Caco-2 (cell line): ENCODE results near the gene HECTD3. TPM values are rescaled to one million over a fixed set of nuclear protein-coding genes. Genes with fewer than 3 reads are reported as not detected.

Experiments
- BruUV-seq: library from RNA; stranded (reverse); fragments of 400-500 nt; replicated peaks from 2 replicates; lab custom pipeline; 2021; lab: Mats Ljungman, UMichigan
- CTCF ChIA-PET: fragments of 300-600 bp; sonication (Branson Sonifier 250); formaldehyde crosslinking; loops from one replicate; lab custom pipeline; 2022; ENCODE audit warnings: antibody characterized with exemption; lab: Charles Lee
- POLR2A ChIA-PET: fragments of 300-600 bp; sonication (Branson Sonifier 250); formaldehyde crosslinking; loops from one replicate; lab custom pipeline; 2022; ENCODE audit warnings: antibody characterized with exemption; lab: Charles Lee
- DNase-seq, 2 experiments: peaks; one replicate each; pipeline versions ENCODE4 v3.0.0 to v3.0.0-alpha.2; 2020 to 2022
- H3K27me3 ChIP-seq: replicated peaks from 2 replicates; pipeline ENCODE4 v1.6.0; 2011; ENCODE audit warnings: low read length; ENCODE audit not compliant: control insufficient read depth, insufficient read depth
- H3K36me3 ChIP-seq: 2 replicates; pipeline ENCODE4 v1.5.1; 2011; ENCODE audit warnings: low read length; ENCODE audit not compliant: control insufficient read depth, insufficient read depth
- H3K4me1 ChIP-seq: fragments of 250-450 bp; sonication (Bioruptor Pico); 2 replicates; pipeline ENCODE4 v1.5.1; 2020; ENCODE audit warnings: mild to moderate bottlenecking
- H3K4me3 ChIP-seq: 2 replicates; pipeline ENCODE4 v1.5.1; 2011; ENCODE audit warnings: low read depth, mild to moderate bottlenecking, control low read depth, low read length
- H3K9me3 ChIP-seq: fragments of 250-450 bp; sonication (Bioruptor Pico); 2 replicates; pipeline ENCODE4 v1.5.1; 2020; ENCODE audit warnings: mild to moderate bottlenecking, moderate library complexity
- H3K27ac Mint-ChIP-seq: one replicate; pipeline ENCODE4 v1.8.0; 2022; ENCODE audit warnings: mixed read lengths; ENCODE audit not compliant: unreplicated experiment
- H3K27me3 Mint-ChIP-seq: one replicate; pipeline ENCODE4 v1.8.0; 2022; ENCODE audit warnings: mixed read lengths; ENCODE audit not compliant: insufficient read depth, unreplicated experiment
- H3K36me3 Mint-ChIP-seq: one replicate; pipeline ENCODE4 v1.8.0; 2022; ENCODE audit warnings: mild to moderate bottlenecking, mixed read lengths; ENCODE audit not compliant: insufficient read depth, unreplicated experiment
- H3K4me1 Mint-ChIP-seq: one replicate; pipeline ENCODE4 v1.8.0; 2022; ENCODE audit warnings: low read depth, mixed read lengths; ENCODE audit not compliant: unreplicated experiment
- H3K4me3 Mint-ChIP-seq: one replicate; pipeline ENCODE4 v1.8.0; 2022; ENCODE audit warnings: mild to moderate bottlenecking, moderate library complexity, mixed read lengths; ENCODE audit not compliant: unreplicated experiment
- H3K9me3 Mint-ChIP-seq: one replicate; pipeline ENCODE4 v1.8.0; 2022; ENCODE audit warnings: mixed read lengths; ENCODE audit not compliant: unreplicated experiment
- CTCF ChIP-seq, 2 experiments: fragments of 200-600 bp in 1 of 2; IDR thresholded peaks; 1 replicate in 1 of 2; 2 replicates in 1 of 2; pipeline versions ENCODE4 v1.5.1 to v1.8.0; 2011 to 2022; ENCODE audit warnings: antibody characterized with exemption in 1 of 2, control low read depth in 1 of 2, inconsistent platforms in 1 of 2, low read depth in 1 of 2, low read length in 1 of 2, mild to moderate bottlenecking in 1 of 2, moderate library complexity in 1 of 2; ENCODE audit not compliant: insufficient read depth in 1 of 2, severe bottlenecking in 1 of 2, unreplicated experiment in 1 of 2
- intact Hi-C: fragments of 100-400 bp; cut with micrococcal nuclease; formaldehyde crosslinking; loops from one replicate; pipeline ENCODE4 v1.10.0; 2022; ENCODE audit not compliant: unreplicated experiment
- total RNA-seq: library from RNA; stranded (reverse); gene quantifications from 2 replicates; pipeline ENCODE4 v1.2.3, GENCODE V29; 2022

The HECTD3 gene
- total RNA-seq, 1 experiment from 2014 or later: 29.4 TPM

GRCh38 chr1:45043094-45043493 lies 32.0 kb upstream of the HECTD3 start:
- no peaks in the 10 kb centered on the region for H3K4me1 Mint-ChIP-seq
- no peak overlapping the region for H3K27ac Mint-ChIP-seq
- BruUV-seq: no TSS peak
- intact Hi-C loops: no loop called here
- Histone ChIP-seq H3K4me1 (no peaks in the 10 kb centered on the region), H3K36me3 (no peaks in the 10 kb centered on the region), H3K27me3 (no peaks in the 10 kb centered on the region), H3K9me3 (no peaks in the 10 kb centered on the region), H3K4me3 (no peak overlapping the region)
- H3K27me3 Mint-ChIP-seq: no peaks in the 10 kb centered on the region
- H3K4me3 Mint-ChIP-seq: no peak overlapping the region
- DNase-seq: no peak
- H3K36me3 Mint-ChIP-seq: no peaks in the 10 kb centered on the region
- ChIA-PET POLR2A (no interaction called here), CTCF (no interaction called here)
- H3K9me3 Mint-ChIP-seq: no peaks in the 10 kb centered on the region
- no peak for TF ChIP-seq CTCF (IDR thresholded peaks at IDR 0.05; ENCODE audit: insufficient read depth in 1 of 2, low read depth in 1 of 2, low read length in 1 of 2, severe bottlenecking in 1 of 2, unreplicated experiment in 1 of 2)

- no TSS peak for BruUV-seq
- CTCF ChIA-PET: no interaction called here
Measured at GRCh38 chr1:45040297-45040696, 29.2 kb upstream of the HECTD3 start.

GRCh38 chr1:45038661-45039364 lies 27.7 kb upstream of the HECTD3 start:
- Histone ChIP-seq H3K4me1 (no peaks in the 10 kb centered on the region), H3K4me3 (no peak overlapping the region), H3K9me3 (no peaks in the 10 kb centered on the region), H3K27me3 (no peaks in the 10 kb centered on the region), H3K36me3 (no peaks in the 10 kb centered on the region)
- H3K27me3 Mint-ChIP-seq: no peaks in the 10 kb centered on the region
- no TSS peak for BruUV-seq
- no peaks in the 10 kb centered on the region for H3K4me1 Mint-ChIP-seq
- no peak overlapping the region for H3K4me3 Mint-ChIP-seq
- H3K9me3 Mint-ChIP-seq: no peaks in the 10 kb centered on the region
- H3K27ac Mint-ChIP-seq: no peak overlapping the region
- intact Hi-C loops: no loop called here
- no peak for TF ChIP-seq CTCF (IDR thresholded peaks at IDR 0.05; ENCODE audit: insufficient read depth in 1 of 2, low read depth in 1 of 2, low read length in 1 of 2, severe bottlenecking in 1 of 2, unreplicated experiment in 1 of 2)
- ChIA-PET POLR2A (no interaction called here), CTCF (no interaction called here)
- DNase-seq: no peak
- H3K36me3 Mint-ChIP-seq: no peaks in the 10 kb centered on the region

More at GRCh38 chr1:45040297-45040696, 29.2 kb upstream of the HECTD3 start:
- H3K27ac Mint-ChIP-seq: no peak overlapping the region
- TF ChIP-seq CTCF (IDR thresholded peaks at IDR 0.05; ENCODE audit: insufficient read depth in 1 of 2, low read depth in 1 of 2, low read length in 1 of 2, severe bottlenecking in 1 of 2, unreplicated experiment in 1 of 2): no peak
- DNase-seq: no peak
- intact Hi-C loops: no loop called here
- Histone ChIP-seq H3K9me3 (no peaks in the 10 kb centered on the region), H3K27me3 (no peaks in the 10 kb centered on the region), H3K4me3 (no peak overlapping the region), H3K36me3 (no peaks in the 10 kb centered on the region), H3K4me1 (no peaks in the 10 kb centered on the region)
- no peak overlapping the region for H3K4me3 Mint-ChIP-seq
- no peaks in the 10 kb centered on the region for H3K9me3 Mint-ChIP-seq
- POLR2A ChIA-PET: no interaction called here
- H3K36me3 Mint-ChIP-seq: no peaks in the 10 kb centered on the region
- H3K27me3 Mint-ChIP-seq: no peaks in the 10 kb centered on the region
- H3K4me1 Mint-ChIP-seq: no peaks in the 10 kb centered on the region
